ENCODE data around the gene SCUBE2.

SCUBE2 gene

DNA sequence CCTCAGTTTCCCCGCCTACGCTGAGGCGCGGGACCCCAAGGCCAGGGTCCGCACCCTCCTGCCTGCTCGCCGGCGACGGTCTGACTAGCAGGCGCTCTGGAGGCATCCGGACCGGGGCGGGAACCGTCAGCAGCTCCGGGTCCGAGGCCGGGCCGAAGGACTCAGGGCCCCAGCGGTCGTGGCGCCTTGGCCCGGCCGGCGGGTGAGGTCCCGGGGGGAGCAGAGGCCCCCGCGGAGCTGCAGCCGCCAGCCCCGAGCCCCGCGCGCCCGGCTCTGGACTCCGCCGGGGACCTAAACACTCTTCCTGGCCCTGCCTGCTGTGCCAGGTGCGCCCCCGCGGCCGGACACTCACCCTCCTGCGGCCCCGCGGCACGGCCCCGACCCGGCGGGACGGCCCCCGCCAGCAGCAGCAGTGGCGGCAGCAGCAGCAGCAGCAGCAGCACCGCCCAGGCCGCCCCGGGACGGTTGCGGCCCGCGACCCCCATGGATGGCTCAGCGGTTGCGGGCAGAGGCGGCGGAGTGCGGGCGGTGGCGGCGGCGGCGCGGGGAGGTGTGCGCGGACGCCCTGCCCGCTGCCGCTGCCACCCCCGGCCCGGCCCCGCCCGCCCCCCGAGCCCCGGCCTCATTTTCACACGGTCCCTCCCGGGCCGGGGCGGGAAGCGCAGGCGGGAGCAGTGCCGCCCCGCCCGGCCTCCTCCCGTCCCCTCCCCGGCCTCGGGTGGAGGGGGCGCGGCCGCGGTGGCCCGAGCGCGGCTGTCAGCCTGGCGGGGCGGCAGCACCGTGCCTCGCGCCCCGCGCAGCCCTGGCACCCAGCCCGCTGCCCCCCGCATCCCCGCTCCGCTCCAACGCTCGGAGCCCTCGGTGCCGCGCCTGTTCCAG is at the start of gene SCUBE2:
Gene SCUBE2 (minus strand): TSS at position 556 of the 879 bp plus-strand sequence. CDS start 71 bp downstream, at position 485.
- DNase-seq (ENCODE audit: low read depth in 2 of 2) = no peak

DNA sequence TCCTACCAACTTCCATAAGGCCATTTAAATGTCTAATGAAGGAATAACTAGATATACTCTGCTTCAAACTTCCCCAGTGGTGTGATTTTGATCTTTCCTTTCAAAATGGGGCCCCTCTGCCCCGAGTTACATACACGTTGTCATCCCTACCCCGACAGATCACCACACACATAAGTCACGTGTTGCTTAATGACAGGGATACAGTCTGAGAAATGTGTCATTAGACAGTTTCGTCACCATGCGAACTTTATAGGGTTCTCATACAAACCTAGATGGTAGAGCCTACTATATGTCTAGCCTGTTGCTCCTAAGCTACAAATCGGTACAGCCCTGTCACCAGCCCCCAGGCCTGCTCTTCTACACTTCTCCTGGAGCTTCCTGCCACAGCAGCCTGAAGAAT is 49.8 kb upstream of the SCUBE2 start:
- no peak for DNase-seq (ENCODE audit: low read depth in 2 of 2)

DNA sequence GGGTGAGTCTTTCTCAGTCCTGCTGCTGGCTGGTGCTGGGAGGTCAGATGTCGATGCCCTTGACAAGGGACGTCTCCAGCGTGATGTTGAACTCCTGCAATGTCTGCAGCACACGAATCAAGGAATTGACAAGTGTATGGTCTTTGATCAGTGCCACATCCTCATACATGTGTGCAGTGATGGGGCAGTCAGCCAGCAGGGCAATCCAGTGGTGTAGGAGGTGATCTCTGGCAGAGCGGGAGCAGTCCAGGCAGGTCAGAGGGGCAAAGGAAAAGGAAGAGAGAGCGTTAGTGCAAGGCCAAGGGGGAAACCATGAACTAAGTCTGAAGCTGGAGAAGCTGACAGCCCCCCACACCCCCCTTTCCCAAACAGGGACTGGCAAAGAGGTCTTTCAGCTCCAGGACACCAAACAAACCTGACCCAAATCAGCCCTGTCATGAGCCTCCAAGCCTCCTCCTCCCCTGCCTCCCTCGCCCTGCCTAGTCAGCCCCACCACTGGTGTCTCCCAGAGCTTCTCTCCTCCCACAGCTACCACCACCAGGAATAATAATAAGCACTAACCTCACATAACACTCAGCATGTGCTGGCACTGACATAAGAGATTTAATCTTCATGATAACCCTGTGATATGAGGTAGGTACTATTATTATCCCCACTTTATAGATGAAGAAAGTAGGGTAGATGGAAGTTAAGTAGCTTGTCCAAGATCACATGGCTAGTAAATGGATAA is 48.4 kb upstream of the SCUBE2 start:
- DNase-seq (ENCODE audit: low read depth in 2 of 2) = no peak

DNA sequence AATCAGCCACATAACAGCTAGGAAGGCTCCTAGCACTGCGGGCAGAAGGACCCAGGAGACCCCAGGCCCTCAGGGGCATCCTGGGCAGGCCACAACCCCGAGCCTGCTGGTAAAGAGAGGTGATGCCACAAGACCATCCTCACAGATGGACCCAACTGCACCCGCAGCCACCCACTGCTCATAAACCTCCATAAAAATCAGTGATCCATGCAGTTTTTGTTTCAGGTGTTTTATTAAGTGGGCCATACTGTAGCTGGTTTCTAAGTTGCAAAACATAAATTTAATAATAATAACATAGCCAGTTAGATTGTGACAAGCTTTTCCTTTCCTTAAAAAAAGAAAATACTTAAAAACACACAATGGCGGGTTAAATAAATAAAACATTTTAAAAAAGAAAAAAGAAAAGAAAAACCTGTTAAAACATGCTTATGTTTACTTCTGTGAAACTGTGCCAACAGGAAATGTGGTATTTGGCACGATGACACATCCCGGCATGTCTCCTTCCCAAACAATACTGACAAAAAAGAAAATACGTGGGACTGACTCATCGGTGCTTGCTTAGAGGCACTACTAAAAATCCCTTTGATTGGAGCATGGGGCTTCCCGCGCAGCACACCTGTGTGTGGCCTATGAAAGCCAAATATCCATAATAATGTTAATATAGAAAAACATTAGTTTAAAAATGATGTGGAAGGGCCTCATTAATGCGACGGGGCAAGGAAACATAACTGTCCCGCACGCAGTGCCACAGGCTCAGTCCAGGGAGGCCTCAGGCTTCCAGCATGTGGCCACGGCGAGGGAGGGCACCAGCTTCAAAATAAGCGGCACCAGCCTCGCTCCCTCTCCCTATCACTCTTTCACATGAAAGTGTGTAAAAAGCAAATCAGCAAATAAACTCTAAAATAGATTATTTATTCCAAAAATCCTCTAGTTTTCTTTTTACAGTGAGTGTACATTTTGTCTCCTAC is 47.5 kb upstream of the SCUBE2 start:
- no peak for DNase-seq (ENCODE audit: low read depth in 2 of 2)

DNA sequence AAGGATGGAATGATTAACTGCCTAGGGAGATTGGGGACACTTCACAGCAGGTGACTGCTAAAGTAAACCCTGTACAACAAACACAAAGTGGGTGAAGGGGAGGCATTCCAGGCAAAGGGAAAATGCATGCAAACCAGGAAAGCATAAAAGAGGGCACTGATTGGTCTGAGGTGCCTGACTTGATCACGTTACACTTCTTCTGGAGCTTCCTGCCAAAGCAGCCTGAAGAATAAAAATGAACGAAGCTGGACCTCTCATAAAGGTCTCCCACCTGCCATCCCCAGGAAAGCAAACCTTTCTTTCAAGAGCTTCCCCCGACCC is 46.7 kb upstream of the SCUBE2 start:
- no peak for DNase-seq (ENCODE audit: low read depth in 2 of 2)

DNA sequence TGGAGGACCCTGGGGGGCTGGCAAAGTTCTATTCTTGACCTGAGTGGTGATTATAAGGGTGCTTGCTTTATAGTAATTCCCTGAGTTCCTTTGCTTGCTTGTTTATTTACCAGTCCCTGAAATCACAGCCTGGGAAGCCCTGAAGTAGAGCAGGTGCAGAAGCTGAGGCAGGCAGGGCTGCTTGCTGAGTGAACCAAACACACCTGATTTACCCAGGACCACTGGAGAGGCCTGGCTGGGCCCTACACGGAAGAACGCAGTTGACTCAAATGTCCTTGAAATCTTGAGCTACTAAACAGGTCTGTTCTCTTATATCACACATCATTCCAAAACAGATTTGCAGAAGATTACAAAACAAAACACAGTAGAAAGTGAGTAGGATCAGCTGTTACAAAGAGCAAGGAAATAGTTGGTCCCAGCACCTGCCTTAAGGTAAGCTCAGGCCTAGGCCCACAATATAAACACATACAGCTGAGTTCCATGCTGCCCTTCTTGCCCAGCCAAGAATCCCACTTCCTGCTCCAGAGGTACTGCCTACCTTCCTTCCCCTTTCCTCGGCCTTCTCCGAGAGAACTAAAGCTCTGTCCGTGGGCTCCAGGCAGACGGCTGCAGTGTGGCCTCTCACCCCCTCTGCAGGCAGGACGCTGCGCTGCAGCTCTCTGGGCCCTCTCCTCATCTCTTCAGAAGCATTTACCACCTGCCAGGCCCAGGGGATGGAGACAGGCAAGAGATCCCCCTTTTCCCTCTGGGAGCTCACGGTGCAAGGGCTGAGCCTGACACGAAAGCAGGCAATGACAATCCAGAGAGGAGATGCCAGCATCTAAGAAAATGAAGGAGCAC is 46.1 kb upstream of the SCUBE2 start:
- peak; percentile 43 to 67 for DNase-seq (ENCODE audit: low read depth in 2 of 2)

DNA sequence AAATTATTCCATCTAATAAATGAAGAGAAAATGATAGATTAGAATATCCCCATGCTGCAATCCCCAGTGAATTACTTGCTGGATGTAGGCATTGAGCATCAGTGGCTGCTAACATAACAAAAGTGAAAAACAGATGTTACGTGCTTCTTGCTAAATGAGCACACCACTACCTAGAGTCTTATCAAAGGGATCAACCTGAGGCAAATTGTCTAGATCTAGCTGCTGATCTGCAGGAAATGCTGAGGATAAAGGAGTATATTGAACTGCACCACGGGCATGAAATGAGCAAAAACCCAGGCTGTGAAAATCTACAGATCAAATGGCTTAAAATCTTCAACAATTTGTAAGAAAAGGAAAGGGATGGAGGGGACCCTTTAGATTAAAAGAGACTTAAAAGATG is 45.3 kb upstream of the SCUBE2 start:
- DNase-seq (ENCODE audit: low read depth in 2 of 2) = no peak

DNA sequence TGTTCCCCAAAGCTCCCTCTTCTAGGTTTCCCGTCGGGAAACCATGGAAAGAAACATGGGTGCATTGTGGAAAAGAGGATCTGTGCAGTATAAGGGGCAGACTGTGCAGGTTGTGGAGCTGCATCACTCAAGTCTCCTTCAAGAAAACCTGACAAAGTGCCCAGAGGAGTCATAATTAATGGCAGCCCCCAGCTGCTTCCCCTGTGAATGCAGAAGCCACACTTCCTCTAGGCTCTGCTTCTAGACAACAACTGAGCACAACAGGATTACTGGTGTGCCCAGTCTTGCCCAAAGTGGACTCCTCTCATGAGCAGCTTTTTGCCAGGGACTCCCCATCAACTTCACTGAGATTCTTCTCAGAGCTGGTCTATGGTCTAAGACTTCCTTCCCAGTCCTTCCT is 42.6 kb upstream of the SCUBE2 start:
- DNase-seq (ENCODE audit: low read depth in 2 of 2) = no peak

DNA sequence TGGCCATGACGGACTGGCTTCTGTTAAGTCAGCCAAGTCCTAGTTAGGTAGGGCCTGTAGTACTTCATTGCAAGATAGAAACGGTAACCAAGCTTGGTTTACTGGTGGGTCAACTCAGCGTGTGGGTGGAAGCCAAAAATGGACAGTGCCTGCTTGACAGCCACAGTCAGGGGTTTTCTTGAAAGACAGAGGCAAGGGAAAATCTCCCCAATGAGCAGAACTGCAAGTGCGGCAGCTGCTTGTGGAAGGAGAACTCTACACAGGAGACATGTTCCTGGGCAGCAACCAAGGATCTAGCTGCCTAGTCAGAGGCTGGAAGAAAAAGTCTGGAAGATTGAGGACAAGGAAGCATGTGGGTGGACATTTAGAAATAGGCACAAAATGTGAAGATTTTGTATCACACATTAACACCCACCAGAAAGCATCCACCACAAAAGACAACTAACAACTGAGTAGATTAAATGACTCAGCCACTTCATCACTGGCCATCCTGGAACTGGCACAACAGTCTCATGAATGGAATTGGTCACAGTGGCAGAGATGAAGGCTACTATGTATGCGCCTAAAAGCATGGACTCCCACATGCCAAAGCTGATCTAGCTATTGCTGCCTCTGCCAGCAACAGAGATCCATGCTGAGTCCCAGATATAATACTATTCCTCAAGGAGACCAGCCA is 40.9 kb upstream of the SCUBE2 start:
- DNase-seq (ENCODE audit: low read depth in 2 of 2) = no peak

DNA sequence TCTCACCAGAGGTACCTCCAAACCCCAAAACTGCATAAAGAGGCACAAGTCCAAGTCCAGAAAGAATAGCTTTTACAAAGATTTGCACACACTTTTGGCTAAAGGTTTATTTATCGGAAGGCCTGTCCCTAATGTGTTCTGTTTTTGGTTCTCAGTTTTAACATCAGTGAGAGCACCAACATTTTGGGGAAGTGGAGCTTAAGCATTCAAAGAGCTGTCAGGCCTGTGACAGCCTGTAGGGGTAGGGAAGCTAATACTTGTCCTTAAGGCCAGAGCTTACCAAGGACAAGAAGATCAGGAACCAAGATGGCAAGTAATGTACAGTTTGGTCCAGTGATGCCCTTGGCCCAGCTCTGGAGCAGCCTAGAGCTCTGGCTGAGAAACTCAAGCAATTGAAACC is 38.9 kb upstream of the SCUBE2 start:
- no peak for DNase-seq (ENCODE audit: low read depth in 2 of 2)

DNA sequence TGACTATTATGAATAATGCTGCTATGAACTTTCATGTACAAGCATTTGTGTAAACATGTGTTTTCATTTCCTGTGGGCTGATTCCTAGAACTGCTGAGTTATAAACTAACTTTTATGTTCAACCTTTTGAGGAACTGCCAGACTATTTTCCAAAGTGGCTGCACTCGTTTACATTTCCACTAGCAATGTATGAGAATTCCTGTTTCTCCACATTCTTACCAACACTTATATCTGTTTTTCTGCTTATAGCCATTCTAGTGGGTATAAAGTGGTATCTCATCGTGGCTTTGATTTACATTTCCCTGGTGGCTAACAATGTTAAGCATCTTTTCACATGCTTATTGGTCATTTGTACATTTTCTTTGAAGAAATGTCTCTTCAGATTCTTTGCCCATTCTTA is 35.2 kb upstream of the SCUBE2 start:
- no peak for DNase-seq (ENCODE audit: low read depth in 2 of 2)

DNA sequence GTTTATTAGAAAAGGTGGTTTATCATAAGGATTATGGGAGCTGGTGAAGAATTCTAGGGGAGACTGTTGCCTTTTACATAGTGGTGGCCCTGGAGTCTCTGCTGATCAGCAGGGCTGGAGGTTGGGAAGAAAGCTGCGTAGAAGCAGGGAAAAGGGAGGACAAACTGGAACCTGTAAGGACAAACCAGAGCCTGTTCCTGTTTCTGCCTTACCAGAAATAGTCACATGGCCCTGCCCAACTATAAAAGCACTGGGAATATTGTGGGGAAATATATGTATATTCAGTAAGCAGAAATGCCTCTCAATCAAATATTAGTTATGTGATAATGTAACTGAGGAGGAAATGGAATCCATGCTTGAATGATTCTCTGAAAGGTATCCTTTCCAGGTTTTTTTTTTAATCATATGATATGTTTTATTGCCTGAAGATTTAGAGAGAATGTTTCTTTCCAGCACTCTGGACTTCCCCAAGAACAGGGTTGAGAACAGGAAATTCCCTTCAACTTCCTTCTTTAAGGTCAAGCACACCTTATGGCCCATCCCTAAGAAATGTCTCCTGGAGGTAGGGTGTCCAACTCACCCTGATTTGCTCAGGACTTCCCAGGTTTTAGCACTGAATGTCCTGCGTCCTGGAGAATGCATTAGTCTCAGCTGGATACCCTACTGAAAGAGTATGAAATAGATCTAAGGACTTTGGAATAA is 33.9 kb upstream of the SCUBE2 start:
- no peak for DNase-seq (ENCODE audit: low read depth in 2 of 2)

DNA sequence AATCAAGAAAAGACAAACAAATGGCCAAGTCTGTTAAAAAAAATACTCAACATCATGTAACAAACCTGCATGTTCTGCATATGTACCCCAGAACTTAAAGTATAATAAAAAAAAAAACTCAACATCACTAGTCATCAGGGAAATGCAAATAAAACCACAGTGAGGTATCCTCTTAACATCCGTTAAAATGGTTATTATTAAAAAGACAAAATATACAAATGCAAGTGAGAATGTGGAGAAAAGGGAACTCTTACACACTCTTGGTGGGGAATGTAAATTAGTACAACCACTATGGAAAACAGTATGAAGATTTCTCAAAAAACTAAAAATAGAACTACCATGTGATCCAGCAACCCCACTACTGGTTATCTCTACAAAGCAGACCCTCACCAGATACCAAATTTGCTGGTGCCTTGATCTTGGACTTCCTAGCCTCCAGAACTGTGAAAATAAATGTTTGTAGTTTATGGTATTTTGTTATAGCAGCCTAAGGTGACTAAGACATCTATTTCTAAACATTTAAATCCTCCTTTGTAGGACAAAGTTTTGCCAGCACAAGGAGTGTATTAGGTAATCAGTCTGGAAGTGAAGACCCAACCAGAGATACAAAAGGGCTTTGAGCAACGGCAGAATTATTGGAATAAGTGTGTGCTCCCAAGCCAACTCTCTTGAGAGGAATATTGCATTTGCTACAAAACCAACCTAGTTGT is 32.4 kb upstream of the SCUBE2 start:
- no peak for DNase-seq (ENCODE audit: low read depth in 2 of 2)

DNA sequence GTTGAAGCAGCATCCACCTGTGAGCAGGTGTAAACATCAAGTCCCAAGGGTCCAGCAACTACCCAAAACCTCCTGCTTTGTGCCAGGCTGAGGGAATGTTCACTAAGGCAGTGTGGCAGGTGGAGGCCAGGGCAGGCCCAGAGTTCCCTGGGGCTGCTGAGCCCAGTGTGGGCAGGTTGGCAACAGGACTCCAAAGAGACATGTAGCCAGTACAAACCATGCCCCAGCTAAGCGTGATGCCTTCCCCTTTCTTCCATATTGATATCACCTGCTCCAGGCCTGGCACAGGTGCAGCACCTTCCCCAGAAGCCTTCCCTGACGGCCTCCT is 30.0 kb upstream of the SCUBE2 start:
- DNase-seq (ENCODE audit: low read depth in 2 of 2) = no peak

DNA sequence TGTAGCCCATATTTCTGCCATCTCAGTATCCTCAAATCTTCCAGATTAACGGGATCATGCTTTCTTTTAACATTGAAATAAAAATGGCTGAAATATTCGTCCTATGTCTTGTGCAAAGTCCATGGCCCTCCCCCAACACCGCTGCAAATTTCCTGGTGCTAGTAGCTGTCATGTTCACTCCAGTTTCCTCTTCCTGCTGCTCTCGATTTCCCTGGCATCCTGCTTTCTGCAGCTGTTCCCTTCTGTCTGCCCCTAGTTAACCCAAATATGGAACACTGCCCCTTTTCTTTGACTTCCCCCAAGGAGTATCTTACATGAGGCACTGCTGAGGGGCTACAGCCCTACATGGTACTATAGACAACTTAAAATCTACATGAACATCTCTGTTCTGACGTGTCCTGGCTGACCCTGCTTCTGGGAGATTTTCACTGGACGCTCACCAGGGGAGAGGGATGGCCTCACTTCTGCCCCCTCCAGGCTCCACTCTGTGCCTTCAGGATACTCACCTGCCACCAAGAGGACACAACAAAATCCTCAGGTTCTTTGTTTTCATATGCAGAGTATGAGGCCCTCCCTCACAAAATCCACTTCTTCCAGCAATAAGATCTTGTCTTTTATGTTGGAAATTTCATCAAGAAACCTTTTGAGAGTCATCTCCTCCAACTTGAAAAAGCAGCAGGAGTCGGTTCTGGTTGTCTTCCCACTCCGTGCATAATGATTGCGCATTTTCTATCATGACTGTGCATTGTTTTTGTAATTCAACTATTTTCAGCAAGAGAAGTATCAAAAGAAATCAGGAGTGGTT is 29.5 kb upstream of the SCUBE2 start:
- no peak for DNase-seq (ENCODE audit: low read depth in 2 of 2)

DNA sequence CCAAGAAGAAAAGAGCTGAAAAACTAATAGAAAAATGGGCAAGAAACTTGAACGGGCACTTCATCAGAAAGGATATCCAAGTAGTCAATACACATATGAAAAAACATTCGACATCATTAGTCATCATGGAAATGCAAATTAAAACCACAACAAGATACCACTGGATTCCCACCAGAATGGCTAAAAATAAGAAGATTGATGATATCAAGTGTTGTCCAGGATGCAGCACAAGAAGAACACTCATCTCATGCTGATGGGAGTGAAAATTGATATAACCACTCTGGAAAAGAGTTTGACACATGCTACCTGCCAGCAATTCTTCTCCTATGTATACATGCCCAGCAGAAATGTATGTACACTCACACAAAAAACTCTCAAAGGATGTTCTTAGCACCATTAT is 26.9 kb upstream of the SCUBE2 start:
- DNase-seq (ENCODE audit: low read depth in 2 of 2) = no peak

DNA sequence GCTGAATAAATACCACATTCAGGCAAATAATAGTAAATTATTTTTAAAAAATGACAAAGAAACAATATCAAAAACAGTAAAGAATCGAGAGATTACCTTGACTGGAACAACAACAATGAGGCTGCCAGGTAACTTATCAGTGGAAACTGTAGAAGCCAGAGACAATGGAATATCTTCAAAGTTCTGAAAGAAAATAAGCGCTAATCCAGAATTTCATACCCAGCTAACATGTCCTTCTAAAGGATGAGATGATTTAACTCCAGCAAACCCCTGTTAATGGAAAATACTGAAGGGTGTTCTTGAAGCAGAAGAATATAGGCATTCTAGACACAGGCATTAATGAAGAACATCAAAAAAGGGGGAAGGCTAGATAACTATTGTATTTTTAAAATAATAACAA is 20.7 kb upstream of the SCUBE2 start:
- no peak for DNase-seq (ENCODE audit: low read depth in 2 of 2)

DNA sequence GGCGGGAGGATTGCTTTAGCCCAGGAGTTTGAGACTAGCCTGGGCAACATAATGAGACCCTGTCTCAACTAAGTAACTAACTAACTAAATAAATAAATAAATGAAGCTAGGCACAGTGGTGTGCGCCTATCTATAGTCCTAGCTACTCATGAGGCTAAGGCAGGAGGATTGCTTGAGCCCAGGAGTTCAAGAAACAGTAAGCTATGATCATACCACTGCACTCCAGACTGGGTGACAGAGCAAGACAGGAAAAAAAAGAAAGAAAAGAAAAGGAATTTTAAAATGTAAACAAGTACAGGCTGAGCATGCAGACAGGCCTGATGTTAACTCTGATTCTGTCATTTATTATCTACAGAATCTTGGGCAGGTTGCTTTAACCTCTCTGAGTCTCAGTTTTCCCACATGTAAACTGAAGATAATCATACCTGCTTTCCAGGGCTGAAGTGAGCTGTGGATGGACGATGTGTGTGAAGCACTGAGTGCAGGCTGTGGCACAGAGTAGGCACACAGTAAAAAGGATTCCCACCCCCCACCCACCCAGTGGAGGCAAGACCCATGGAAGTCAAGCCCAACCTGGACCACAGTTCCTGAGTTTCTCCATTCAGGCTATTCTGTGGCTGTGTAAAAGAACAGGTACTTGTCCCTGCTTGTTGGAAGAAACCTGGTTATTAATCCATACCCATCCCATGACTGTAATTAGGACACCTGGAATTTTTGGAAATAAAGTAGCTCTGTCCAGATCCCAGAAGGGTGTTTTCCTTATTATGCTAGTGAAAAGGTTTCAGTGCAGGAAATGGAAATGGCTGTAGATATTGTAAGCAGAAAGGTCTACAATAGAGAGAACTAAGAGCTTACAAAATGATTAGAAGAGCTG is 18.7 kb upstream of the SCUBE2 start:
- no peak for DNase-seq (ENCODE audit: low read depth in 2 of 2)

All from stimulated activated CD8-positive, alpha-beta memory T cell treated with anti-CD3 and anti-CD28 coated beads, Interleukin-2, amount 100 ng/mL, for 48 hours (primary cell).